ENCODE measurements around the gene THAP4.

Gene THAP4

GRCh38 chr2:241599615-241600014, 37.3 kb downstream of the THAP4 start:
- TF ChIP-seq EZH2 (IDR thresholded peaks at IDR 0.05; ENCODE audit: borderline replicate concordance, low read depth, low read length, severe bottlenecking) (no peak), CTCF (IDR thresholded peaks at IDR 0.05; ENCODE audit: borderline replicate concordance, extremely low read depth, low read length, poor library complexity, severe bottlenecking) (no peak)
- no peak overlapping the region for H2AFZ ChIP-seq (ENCODE audit: low read depth, low read length)
- no peaks in the 10 kb centered on the region for H3K9me3 ChIP-seq (ENCODE audit: insufficient read depth, low read length, severe bottlenecking)
- no peak overlapping the region for H3K27ac ChIP-seq (ENCODE audit: low read length)
- 0 out of 2 replicates have a peak, but pooled peaks cover 5% of the 10 kb centered on the region for H4K20me1 ChIP-seq (ENCODE audit: insufficient read depth, low read length)
- ATAC-seq (ENCODE audit: insufficient read depth, low read depth) = no peak
- H3K4me1 ChIP-seq (ENCODE audit: insufficient read depth, low read length) = no peaks in the 10 kb centered on the region
- no peaks in the 10 kb centered on the region for H3K27me3 ChIP-seq (ENCODE audit: insufficient read depth, low read length, poor library complexity)
- no peak overlapping the region for H3K4me3 ChIP-seq (ENCODE audit: low read depth in 1 of 2, low read length in 2 of 2)
- H3K4me2 ChIP-seq (ENCODE audit: insufficient read depth, low read length) = no peak overlapping the region
- no peak overlapping the region for H3K9ac ChIP-seq (ENCODE audit: low read depth, low read length)
- no peak for DNase-seq
- peaks cover 64% of the 10 kb centered on the region for H3K36me3 ChIP-seq (ENCODE audit: insufficient read depth, low read length)
- no peaks in the 10 kb centered on the region for H3K79me2 ChIP-seq (ENCODE audit: insufficient read depth, low read length)

GRCh38 chr2:241598487-241598886, 38.5 kb downstream of the THAP4 start:
- no peak for ATAC-seq (ENCODE audit: insufficient read depth, low read depth)
- H2AFZ ChIP-seq (ENCODE audit: low read depth, low read length) = no peak overlapping the region
- no peak overlapping the region for H3K4me2 ChIP-seq (ENCODE audit: insufficient read depth, low read length)
- H3K79me2 ChIP-seq (ENCODE audit: insufficient read depth, low read length) = no peaks in the 10 kb centered on the region
- no peak overlapping the region for H3K4me3 ChIP-seq (ENCODE audit: low read depth in 1 of 2, low read length in 2 of 2)
- H3K9ac ChIP-seq (ENCODE audit: low read depth, low read length) = no peak overlapping the region
- no peak overlapping the region for H3K27ac ChIP-seq (ENCODE audit: low read length)
- 0 out of 2 replicates have a peak, but pooled peaks cover 5% of the 10 kb centered on the region for H4K20me1 ChIP-seq (ENCODE audit: insufficient read depth, low read length)
- no peaks in the 10 kb centered on the region for H3K27me3 ChIP-seq (ENCODE audit: insufficient read depth, low read length, poor library complexity)
- no peaks in the 10 kb centered on the region for H3K4me1 ChIP-seq (ENCODE audit: insufficient read depth, low read length)
- H3K36me3 ChIP-seq (ENCODE audit: insufficient read depth, low read length) = peaks cover 70% of the 10 kb centered on the region
- H3K9me3 ChIP-seq (ENCODE audit: insufficient read depth, low read length, severe bottlenecking) = no peaks in the 10 kb centered on the region
- no peak for TF ChIP-seq EZH2 (IDR thresholded peaks at IDR 0.05; ENCODE audit: borderline replicate concordance, low read depth, low read length, severe bottlenecking)
- TF ChIP-seq CTCF (IDR thresholded peaks at IDR 0.05; ENCODE audit: borderline replicate concordance, extremely low read depth, low read length, poor library complexity, severe bottlenecking) = peak; percentile 42
- DNase-seq = no peak

GRCh38 chr2:241598061-241598460, 38.9 kb downstream of the THAP4 start:
- H3K4me2 ChIP-seq (ENCODE audit: insufficient read depth, low read length) = no peak overlapping the region
- peaks cover 73% of the 10 kb centered on the region for H3K36me3 ChIP-seq (ENCODE audit: insufficient read depth, low read length)

More at GRCh38 chr2:241598061-241598460, 38.9 kb downstream of the THAP4 start:
- Histone ChIP-seq H3K9ac (ENCODE audit: low read depth, low read length) (no peak overlapping the region), H3K79me2 (ENCODE audit: insufficient read depth, low read length) (no peaks in the 10 kb centered on the region), H3K4me1 (ENCODE audit: insufficient read depth, low read length) (no peaks in the 10 kb centered on the region), H4K20me1 (ENCODE audit: insufficient read depth, low read length) (0 out of 2 replicates have a peak, but pooled peaks cover 5% of the 10 kb centered on the region), H3K9me3 (ENCODE audit: insufficient read depth, low read length, severe bottlenecking) (no peaks in the 10 kb centered on the region), H2AFZ (ENCODE audit: low read depth, low read length) (no peak overlapping the region), H3K27ac (ENCODE audit: low read length) (no peak overlapping the region), H3K27me3 (ENCODE audit: insufficient read depth, low read length, poor library complexity) (no peaks in the 10 kb centered on the region), H3K4me3 (ENCODE audit: low read depth in 1 of 2, low read length in 2 of 2) (no peak overlapping the region)
- ATAC-seq (ENCODE audit: insufficient read depth, low read depth) = no peak
- no peak for DNase-seq
- no peak for TF ChIP-seq EZH2 (IDR thresholded peaks at IDR 0.05; ENCODE audit: borderline replicate concordance, low read depth, low read length, severe bottlenecking)
- no peak for TF ChIP-seq CTCF (IDR thresholded peaks at IDR 0.05; ENCODE audit: borderline replicate concordance, extremely low read depth, low read length, poor library complexity, severe bottlenecking)

Data from DND-41 (cell line).